Mesenteric fat pad (tissue), 1 donor: ENCODE data around the gene OR14A16. TPM values are rescaled to one million over a fixed set of nuclear protein-coding genes. Genes with fewer than 3 reads are reported as not detected.

Source experiments
- DNase-seq: peaks from one replicate; pipeline ENCODE4 v3.0.0-alpha.2; 2020; ENCODE audit warnings: low spot score
- total RNA-seq: library from RNA; stranded (reverse); fragmentation: NEBNext Ultra II Directional; extraction: Animal tissue kit (Norgen Biotek cat#: 25700); gene quantifications from one replicate; pipeline ENCODE4 v1.2.1, GENCODE V29; 2021
- donor health status: DM: yes; HTN: yes; CAD: no.

OR14A16 gene
- total RNA-seq, 1 donor from 2014 or later, result not detected

GRCh38 chr1:247769603-247770002 lies 54.3 kb downstream of the OR14A16 start:
- no peak for DNase-seq

Other genes starting within 250 kb of the OR14A16 start
- gene OR2G2, start 235.8 kb downstream of the OR14A16 start, total RNA-seq, result not detected
- not detected for gene OR2G3, start 218.5 kb downstream of the OR14A16 start, total RNA-seq
- not detected for gene OR13G1, start 144.4 kb downstream of the OR14A16 start, total RNA-seq
- not detected for gene OR6F1, start 107.5 kb downstream of the OR14A16 start, total RNA-seq
- gene OR14K1, start 85.5 kb downstream of the OR14A16 start, total RNA-seq, result not detected
- not detected for gene OR14A2, start 76.0 kb downstream of the OR14A16 start, total RNA-seq
- not detected for gene OR1C1, start 63.6 kb downstream of the OR14A16 start, total RNA-seq
- gene OR11L1, start 17.8 kb upstream of the OR14A16 start, total RNA-seq, result not detected
- 0.96 TPM for gene TRIM58, start 33.1 kb upstream of the OR14A16 start, total RNA-seq
- not detected for gene OR2W3, start 71.5 kb upstream of the OR14A16 start, total RNA-seq
- gene OR2T8, start 96.1 kb upstream of the OR14A16 start, total RNA-seq, result not detected
- gene OR2AJ1, start 100.8 kb upstream of the OR14A16 start, total RNA-seq, result not detected
- gene OR2L8, start 124.7 kb upstream of the OR14A16 start, total RNA-seq, result not detected
- gene OR2AK2, start 141.1 kb upstream of the OR14A16 start, total RNA-seq, result not detected
- gene OR2L5, start 189.5 kb upstream of the OR14A16 start, total RNA-seq, result not detected
- gene OR2L2, start 206.0 kb upstream of the OR14A16 start, total RNA-seq, result 0.10 TPM
- gene OR2L3, start 222.7 kb upstream of the OR14A16 start, total RNA-seq, result not detected